GM19240 (cell line): ENCODE results near the gene KCTD6.
"Not testable (repeated sequence)": the region's sequence is repeated elsewhere in the genome, so short reads cannot be mapped to it uniquely, and the experiment has no call there.

Source experiments
- DNase-seq: peaks from one replicate; pipeline ENCODE4 v3.0.0; 2011; ENCODE audit warnings: low spot score; ENCODE audit not compliant: insufficient read length

KCTD6 gene

GRCh38 chr3:58522759-58523425, 31.0 kb downstream of the KCTD6 start:
- no peak for DNase-seq

- no peak for DNase-seq
Observed at GRCh38 chr3:58524326-58524888, 32.5 kb downstream of the KCTD6 start.

- DNase-seq: no peak
Observed at GRCh38 chr3:58526515-58526957, 34.6 kb downstream of the KCTD6 start.

GRCh38 chr3:58527440-58527839, 35.5 kb downstream of the KCTD6 start:
- DNase-seq: not testable (repeated sequence)

GRCh38 chr3:58528629-58529028, 36.7 kb downstream of the KCTD6 start:
- DNase-seq: no peak

- DNase-seq: no peak
Observed at GRCh38 chr3:58529516-58530353, 37.8 kb downstream of the KCTD6 start.

GRCh38 chr3:58530354-58530865, 38.5 kb downstream of the KCTD6 start:
- no peak for DNase-seq

- no peak for DNase-seq
Observed at GRCh38 chr3:58531555-58531954, 39.7 kb downstream of the KCTD6 start.

GRCh38 chr3:58531956-58532355, 40.1 kb downstream of the KCTD6 start:
- DNase-seq: no peak

GRCh38 chr3:58532794-58533220, 40.9 kb downstream of the KCTD6 start:
- peak; percentile 86 for DNase-seq

- DNase-seq: no peak
Observed at GRCh38 chr3:58534592-58535494, 42.9 kb downstream of the KCTD6 start.

GRCh38 chr3:58535531-58536500, 43.9 kb downstream of the KCTD6 start:
- no peak for DNase-seq

GRCh38 chr3:58536501-58537411, 44.9 kb downstream of the KCTD6 start, which contains the start of gene ACOX2:
TSS of gene ACOX2 (minus strand) at chr3:58537190. CDS start at chr3:58535106, 2,084 bp downstream.
- no peak for DNase-seq

GRCh38 chr3:58537412-58538301, 45.8 kb downstream of the KCTD6 start:
- DNase-seq: no peak

- no peak for DNase-seq
Observed at GRCh38 chr3:58539626-58540025, 47.7 kb downstream of the KCTD6 start.

- DNase-seq: no peak
Observed at GRCh38 chr3:58540176-58540858, 48.4 kb downstream of the KCTD6 start.

- DNase-seq: no peak
Observed at GRCh38 chr3:58544541-58544940, 52.6 kb downstream of the KCTD6 start.
